Measurements from ENCODE around the gene VSTM2L. TPM values are rescaled to one million over a fixed set of nuclear protein-coding genes. Genes with fewer than 3 reads are reported as not detected.

Gene VSTM2L
- polyA plus RNA-seq, 1 donor: 0.76 TPM

DNA sequence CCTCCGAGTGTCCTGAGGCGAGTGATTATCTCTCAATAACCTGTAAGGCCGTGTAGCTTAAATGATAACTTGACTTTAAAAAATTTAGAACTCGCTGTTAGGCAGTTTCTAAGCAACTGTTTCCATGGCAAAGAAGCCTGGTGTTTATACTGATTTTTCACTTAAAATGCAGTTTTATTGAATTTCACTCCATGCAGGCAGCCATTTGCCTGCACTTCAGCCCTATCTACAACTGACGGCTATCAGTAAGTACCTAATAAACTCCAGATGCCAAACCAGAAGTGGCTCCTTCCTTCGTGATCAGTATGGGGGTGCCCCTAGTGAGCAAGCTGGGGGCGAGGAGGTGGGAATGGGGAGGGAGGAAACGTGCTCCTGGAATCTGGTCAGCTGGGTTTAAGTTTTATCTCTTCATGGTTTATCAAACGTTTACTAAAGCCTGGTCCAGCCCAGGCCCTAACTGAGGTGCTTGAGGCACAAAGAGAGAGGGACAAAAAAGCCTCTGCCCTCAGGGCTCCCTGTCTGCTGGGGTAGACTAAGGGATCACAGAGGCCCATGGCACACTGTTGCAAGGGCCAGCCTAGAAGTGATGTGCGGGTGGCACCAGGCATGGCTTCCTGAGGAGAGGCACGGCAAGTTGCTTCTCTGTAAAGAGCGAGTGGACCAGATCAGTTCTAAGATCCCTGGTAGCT, 84.8 kb downstream of the VSTM2L start:
- DNase-seq: no peak

GRCh38 chr20:37988306-37988954, 85.5 kb downstream of the VSTM2L start:
- no peak for DNase-seq

DNA sequence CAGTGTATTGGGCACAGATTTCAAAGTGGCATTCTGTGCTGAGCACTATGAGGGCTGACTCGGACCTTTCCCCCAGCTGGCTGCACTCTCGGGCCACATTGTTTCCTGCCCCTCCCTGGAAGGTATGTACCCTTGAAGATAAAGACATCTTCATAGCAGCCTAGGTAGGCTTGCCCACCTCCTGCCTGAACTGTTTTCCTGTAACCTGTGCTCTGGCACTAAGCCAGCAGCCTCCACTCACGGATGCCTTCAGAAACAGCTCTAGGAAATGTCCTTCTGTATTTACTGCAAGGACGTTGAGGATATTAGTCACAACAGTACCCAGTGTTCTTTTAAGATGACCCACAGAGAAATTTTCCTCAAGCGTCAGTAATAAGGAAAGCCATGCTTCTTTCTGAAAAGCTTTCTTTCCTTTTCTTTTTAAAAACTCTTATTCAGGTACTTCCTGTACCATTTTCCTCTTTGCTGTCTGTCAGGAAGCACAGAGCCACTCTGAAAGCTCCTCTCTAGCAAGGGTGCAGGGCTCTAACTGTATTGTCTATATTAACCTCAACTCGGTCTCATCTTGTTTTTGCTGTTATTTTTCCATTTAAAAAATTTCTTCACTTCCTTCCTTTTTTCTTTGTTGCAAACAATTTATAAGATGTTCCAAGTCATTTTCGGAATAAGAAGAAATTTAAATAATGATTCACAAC, 86.8 kb downstream of the VSTM2L start:
- DNase-seq: no peak

GRCh38 chr20:37990571-37991151, 87.7 kb downstream of the VSTM2L start:
- DNase-seq: no peak

- DNase-seq: no peak
Measured at GRCh38 chr20:37991157-37991866, 88.4 kb downstream of the VSTM2L start.

- DNase-seq: no peak
Measured at GRCh38 chr20:37991908-37992307, 89.0 kb downstream of the VSTM2L start.

DNA sequence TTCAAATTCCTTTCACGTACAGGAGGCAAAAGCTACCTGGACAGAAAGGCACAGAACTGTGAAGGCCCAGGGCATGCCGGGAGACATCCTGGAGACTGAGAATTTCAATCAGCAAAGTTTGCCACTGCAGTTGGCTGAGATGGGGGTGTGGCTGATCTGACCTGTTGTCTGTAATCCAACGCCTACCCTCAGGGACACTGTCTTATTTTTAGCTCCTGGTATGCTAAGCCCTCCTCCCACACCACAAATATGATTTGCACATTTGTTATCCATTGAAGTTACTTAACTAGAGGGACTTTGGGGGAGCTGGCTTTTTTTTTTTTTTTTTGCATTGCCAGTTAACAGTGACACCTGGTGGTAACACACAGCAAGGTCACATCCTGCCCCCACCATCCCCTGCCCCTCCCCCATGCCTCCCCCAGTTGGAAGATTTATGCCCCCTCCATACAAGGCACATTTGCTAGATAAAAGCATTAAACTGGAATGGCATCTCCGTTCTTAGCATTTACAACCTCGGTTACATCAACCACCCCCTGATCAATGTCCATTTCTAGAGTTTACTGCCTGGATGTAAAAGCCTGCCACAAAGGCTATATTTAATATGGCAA, 90.0 kb downstream of the VSTM2L start:
- no peak for DNase-seq

GRCh38 chr20:37994512-37994911, 91.6 kb downstream of the VSTM2L start:
- no peak for DNase-seq

Other genes with a start within 250 kb of the VSTM2L start
- 51.5 TPM for gene CTNNBL1, start 209.1 kb upstream of the VSTM2L start, polyA plus RNA-seq (ENCODE audit: insufficient read length)
- gene TTI1, start 130.3 kb downstream of the VSTM2L start, polyA plus RNA-seq (ENCODE audit: insufficient read length): 38.4 TPM
- 43.6 TPM for gene RPRD1B, start 130.6 kb downstream of the VSTM2L start, polyA plus RNA-seq (ENCODE audit: insufficient read length)

All from left kidney (tissue), 2 donors.